Measurements from ENCODE around the gene FCAR. TPM values are rescaled to one million over a fixed set of nuclear protein-coding genes. Genes with fewer than 3 reads are reported as not detected.
"Not testable (repeated sequence)": the region's sequence is repeated elsewhere in the genome, so short reads cannot be mapped to it uniquely, and the experiment has no call there.

Gene FCAR
- total RNA-seq, 1 donor from 2014 or later: not detected

- DNase-seq (ENCODE audit: low read depth in 2 of 2): not testable (repeated sequence)
Observed at GRCh38 chr19:54894106-54894505, 20.1 kb downstream of the FCAR start.

GRCh38 chr19:54896036-54896435 is 22.0 kb downstream of the FCAR start:
- no peak for DNase-seq (ENCODE audit: low read depth in 2 of 2)

DNA sequence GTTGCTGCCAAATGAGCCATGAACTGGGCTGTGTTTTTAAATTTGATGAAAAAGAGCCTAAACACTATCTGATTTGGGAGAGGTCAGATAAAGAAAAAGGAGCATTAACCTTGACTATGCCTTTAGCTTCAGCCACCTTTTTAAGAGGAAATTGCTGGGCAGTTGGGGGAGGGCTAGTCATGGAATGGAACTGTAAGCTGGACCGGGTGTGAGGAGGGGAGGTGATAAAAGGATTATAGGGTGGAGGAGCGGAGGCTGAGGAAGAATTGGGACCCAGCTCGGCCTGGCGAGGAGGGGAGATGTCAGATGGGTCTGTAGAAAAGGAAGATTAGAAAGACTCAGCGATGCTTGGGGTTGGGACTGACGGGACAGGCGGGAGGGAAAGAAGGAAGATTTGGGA is 24.6 kb downstream of the FCAR start:
- DNase-seq (ENCODE audit: low read depth in 2 of 2): not testable (repeated sequence)

DNA sequence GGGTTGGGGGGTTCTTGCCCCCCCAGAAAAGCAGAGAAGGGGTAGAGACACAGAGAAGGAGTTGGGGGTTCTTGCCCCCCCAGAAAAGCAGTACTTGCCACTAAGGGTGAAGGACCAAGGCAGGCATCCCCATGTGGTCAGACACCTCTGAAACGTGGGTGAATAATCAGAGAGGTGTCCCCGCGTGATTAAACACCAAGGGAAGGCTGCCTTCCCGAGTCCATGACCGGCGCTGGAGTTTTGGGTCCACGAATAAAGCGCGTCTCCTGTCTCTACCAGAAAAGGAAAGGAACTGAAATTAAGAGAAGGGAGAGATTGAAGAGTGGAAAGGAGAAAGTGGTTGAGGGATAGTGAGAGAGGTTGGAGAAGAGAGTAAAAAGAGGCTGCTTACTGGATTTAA is 25.6 kb downstream of the FCAR start:
- not testable (repeated sequence) for DNase-seq (ENCODE audit: low read depth in 2 of 2)

DNA sequence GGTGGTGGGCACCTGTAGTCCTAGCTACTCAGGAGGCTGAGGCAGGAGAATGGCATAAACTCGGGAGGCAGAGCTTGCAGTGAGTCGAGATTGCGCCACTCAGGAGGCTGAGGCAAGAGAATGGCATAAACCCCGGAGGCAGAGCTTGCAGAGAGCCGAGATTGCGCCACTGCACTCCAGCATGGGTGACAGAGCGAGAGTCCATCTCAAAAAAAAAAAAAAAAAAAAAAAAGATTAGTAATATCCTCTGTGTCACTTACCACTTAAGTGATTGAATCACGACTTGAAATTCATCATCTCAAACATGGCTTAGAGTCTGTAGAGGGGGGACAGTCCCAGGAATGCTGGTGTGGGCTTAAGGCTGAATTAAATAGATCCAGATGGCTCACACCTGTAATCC is 27.1 kb downstream of the FCAR start:
- not testable (repeated sequence) for DNase-seq (ENCODE audit: low read depth in 2 of 2)

- DNase-seq (ENCODE audit: low read depth in 2 of 2): no peak
Observed at GRCh38 chr19:54902061-54902460, 28.0 kb downstream of the FCAR start.

DNA sequence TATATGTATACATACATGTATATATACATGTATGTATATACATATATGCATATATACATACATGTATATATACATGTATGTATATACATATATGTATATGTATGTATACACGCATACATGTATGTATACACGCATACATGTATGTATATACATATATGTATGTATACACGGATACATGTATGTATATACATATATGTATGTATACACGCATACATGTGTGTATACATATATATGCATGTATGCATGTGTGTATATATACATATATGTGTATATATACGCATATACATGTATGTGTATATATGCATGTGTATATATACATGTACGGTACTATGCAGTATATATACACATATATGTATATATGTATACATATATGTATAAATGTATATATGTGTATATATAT is 29.3 kb downstream of the FCAR start:
- DNase-seq (ENCODE audit: low read depth in 2 of 2): no peak

- DNase-seq (ENCODE audit: low read depth in 2 of 2): not testable (repeated sequence)
Observed at GRCh38 chr19:54904261-54904660, 30.2 kb downstream of the FCAR start.

GRCh38 chr19:54905421-54905802 is 31.4 kb downstream of the FCAR start:
- peak in 1 of 2 donors; percentile 7 for DNase-seq (ENCODE audit: low read depth in 2 of 2)

- DNase-seq (ENCODE audit: low read depth in 2 of 2): no peak
Observed at GRCh38 chr19:54905803-54906511, 31.9 kb downstream of the FCAR start, which contains the start of gene NCR1. Gene NCR1, plus strand, starts transcription at chr19:54906148. Its CDS starts 40 bp downstream, at chr19:54906188.

- DNase-seq (ENCODE audit: low read depth in 2 of 2): no peak
Observed at GRCh38 chr19:54906819-54907218, 32.8 kb downstream of the FCAR start.

DNA sequence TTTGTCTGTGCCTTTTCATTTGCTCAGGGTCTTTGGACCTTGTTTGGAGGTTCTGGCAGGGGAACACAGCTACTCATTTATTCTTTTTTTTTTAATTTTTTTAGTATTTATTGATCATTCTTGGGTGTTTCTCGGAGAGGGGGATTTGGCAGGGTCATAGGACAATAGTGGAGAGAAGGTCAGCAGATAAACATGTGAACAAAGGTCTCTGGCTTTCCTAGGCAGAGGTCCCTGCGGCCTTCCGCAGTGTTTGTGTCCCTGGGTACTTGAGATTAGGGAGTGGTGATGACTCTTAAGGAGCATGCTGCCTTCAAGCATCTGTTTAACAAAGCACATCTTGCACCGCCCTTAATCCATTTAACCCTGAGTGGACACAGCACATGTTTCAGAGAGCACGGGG is 33.9 kb downstream of the FCAR start:
- not testable (repeated sequence) for DNase-seq (ENCODE audit: low read depth in 2 of 2)

DNA sequence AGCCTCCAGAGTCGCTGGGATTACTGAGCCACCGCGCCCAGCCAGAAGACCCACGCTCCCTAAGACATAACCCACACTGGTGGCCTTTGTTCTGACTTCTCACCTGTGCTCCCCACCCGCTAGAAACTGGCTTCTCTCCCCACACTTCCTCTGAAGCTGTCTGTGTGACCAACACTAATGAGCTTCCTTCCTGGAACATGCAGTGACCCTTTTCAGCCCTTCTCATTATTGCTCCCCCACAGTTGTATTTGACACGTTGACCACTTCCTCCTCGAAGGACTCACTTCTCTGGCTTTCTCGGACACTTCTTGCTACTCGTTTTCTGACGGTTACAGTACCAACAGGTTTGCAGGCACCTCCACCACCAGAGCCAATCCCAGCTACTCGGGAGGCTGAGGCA is 42.8 kb downstream of the FCAR start:
- no peak for DNase-seq (ENCODE audit: low read depth in 2 of 2)

GRCh38 chr19:54918499-54918898 is 44.5 kb downstream of the FCAR start:
- no peak for DNase-seq (ENCODE audit: low read depth in 2 of 2)

DNA sequence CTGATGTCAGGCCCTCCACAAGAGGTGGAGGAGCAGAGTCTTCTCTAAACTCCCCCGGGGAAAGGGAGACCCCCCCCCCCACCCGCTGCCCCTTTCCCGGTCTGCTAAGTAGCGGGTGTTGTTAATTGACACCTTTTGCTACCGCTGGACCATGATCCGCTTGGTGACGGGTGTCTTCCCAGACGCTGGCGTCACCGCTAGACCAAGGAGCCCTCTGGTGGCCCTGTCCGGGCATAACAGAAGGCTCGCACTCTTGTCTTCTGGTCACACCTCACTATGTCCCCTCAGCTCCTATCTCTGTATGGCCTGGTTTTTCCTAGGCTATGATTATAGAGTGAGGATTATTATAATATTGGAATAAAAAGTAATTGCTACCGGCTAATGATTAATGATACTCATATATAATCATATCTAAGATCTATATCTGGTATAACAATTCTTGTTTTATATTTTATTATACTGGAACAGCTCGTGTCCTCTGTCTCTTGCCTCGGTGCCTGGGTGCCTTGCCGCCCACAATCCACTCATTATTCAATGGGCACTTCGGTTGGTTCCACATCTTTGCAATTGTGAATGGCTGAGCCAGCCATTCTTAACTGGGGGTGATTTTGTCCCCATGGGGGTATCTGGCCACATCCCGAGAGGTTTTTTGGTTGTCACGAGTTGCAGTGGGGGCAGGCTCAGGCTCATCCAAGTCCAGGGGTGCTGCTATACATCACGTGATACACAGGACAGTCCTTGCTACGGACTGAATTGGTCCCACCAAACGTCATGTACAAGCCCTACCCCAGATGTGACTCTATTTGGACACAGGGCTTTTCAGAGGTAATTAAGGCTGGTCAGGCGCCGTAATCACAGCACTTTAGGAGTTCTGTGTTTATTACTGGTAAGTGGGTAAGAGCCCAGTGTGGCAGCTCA is 45.9 kb downstream of the FCAR start:
- not testable (repeated sequence) for DNase-seq (ENCODE audit: low read depth in 2 of 2)

GRCh38 chr19:54921082-54921481 is 47.0 kb downstream of the FCAR start:
- no peak for DNase-seq (ENCODE audit: low read depth in 2 of 2)

- no peak for DNase-seq (ENCODE audit: low read depth in 2 of 2)
Observed at GRCh38 chr19:54923276-54923675, 49.2 kb downstream of the FCAR start.

DNA sequence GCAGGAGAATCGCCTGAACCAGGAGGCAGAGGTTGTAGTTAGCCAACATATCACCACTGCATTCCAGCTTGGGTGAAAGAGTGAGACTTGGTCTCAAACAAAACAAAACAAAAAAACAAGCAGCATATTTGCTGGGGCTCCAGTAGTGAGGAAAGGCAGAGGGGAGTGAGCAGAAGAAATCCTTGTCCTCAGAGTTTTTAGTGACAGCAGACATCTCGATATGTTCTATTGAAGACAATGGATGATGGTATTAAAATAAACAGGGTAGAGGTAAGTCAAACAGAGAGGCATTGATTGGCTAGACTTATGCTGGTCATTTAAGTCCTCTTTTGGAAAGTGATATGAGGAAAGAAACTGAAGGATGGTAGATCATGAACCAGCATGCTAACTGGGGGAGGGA is 54.3 kb downstream of the FCAR start:
- DNase-seq (ENCODE audit: low read depth in 2 of 2): no peak

DNA sequence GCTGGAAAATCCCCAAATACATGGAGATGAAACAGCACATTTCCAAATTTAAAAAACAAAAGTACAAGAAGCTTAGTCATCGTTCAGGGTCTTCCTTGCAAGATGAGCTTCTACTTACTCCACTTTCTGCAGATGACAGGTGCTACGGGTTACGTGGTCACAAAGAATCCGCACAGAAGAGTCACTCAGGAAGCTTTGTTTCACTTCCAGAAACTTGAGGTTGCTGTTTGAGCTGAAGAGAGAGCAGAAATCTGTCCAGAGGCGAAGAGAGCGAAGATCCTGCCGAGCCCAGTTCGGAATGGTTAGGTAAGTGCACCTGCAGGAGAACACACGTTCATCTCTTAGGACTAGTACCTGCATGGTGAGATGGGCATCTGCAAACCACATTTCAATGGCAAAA is 63.9 kb downstream of the FCAR start:
- no peak for DNase-seq (ENCODE audit: low read depth in 2 of 2)

- no peak for DNase-seq (ENCODE audit: low read depth in 2 of 2)
Observed at GRCh38 chr19:54938906-54939305, 64.9 kb downstream of the FCAR start.

DNA sequence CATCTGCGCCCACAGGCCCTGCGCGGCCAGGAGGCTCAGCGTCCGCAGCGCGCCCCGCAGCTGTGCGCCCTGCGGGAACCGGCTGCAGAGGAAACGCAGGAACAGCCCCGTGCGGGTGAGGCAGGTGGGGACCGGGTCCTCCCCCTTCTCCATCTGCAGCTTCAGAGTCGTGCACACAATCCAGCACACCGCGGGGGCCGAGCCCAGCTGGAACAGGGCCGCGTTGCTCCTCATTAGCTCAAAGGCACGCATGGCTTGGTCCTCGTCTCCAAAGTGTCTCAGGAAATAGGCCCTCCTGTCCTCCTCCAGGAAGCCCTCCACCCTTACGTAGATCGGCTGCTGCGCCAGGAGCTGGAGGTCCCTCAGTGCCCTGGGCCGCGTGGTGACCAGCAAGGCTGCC is 65.5 kb downstream of the FCAR start:
- not testable (repeated sequence) for DNase-seq (ENCODE audit: low read depth in 2 of 2)

Measured in dermis microvascular lymphatic vessel endothelial cell (primary cell).